ENCODE measurements around the gene OSMR.

OSMR gene

GRCh38 chr5:38926121-38926520, 80.3 kb downstream of the OSMR start:
- in situ Hi-C loops (cut with HindIII; ENCODE audit: low pct_unique_long_range_greater_than_20kb, low sequenced_read_pairs), result no loop called here
- no peak for TF ChIP-seq JUND (IDR thresholded peaks at IDR 0.05; ENCODE audit: low read depth)
- DNase-seq (ENCODE audit: low read depth in 1 of 2, low spot score in 1 of 2), result no peak

DNA sequence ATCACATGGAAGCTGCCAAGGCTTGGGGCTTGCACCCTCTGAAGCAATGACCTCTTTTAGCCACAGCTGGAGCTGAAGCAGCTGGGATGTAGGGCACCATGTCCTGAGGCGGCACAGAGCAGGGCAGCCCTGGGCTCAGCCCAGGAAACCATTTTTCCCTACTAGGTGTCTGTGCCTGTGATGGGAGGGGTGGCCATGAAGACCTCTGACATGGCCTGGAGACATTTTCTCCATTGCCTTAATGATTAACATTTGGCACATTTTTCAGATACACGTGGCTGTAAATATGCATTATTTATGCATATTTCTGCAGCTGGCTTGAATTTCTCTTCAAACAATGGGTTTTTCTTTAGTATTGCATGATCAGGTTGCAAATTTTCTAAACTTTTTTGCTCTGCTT, 81.7 kb downstream of the OSMR start:
- no peak for TF ChIP-seq JUND (IDR thresholded peaks at IDR 0.05; ENCODE audit: low read depth)
- in situ Hi-C loops (cut with HindIII; ENCODE audit: low pct_unique_long_range_greater_than_20kb, low sequenced_read_pairs), result no loop called here
- no peak for DNase-seq (ENCODE audit: low read depth in 1 of 2, low spot score in 1 of 2)

GRCh38 chr5:38929838-38930237, 84.0 kb downstream of the OSMR start:
- no peak for TF ChIP-seq JUND (IDR thresholded peaks at IDR 0.05; ENCODE audit: low read depth)
- DNase-seq (ENCODE audit: low read depth in 1 of 2, low spot score in 1 of 2), result no peak
- in situ Hi-C loops (cut with HindIII; ENCODE audit: low pct_unique_long_range_greater_than_20kb, low sequenced_read_pairs), result no loop called here

GRCh38 chr5:38931731-38932130, 85.9 kb downstream of the OSMR start:
- in situ Hi-C loops (cut with HindIII; ENCODE audit: low pct_unique_long_range_greater_than_20kb, low sequenced_read_pairs), result no loop called here
- no peak for TF ChIP-seq JUND (IDR thresholded peaks at IDR 0.05; ENCODE audit: low read depth)
- no peak for DNase-seq (ENCODE audit: low read depth in 1 of 2, low spot score in 1 of 2)

GRCh38 chr5:38932854-38933408, 87.1 kb downstream of the OSMR start:
- no peak for TF ChIP-seq JUND (IDR thresholded peaks at IDR 0.05; ENCODE audit: low read depth)
- in situ Hi-C loops (cut with HindIII; ENCODE audit: low pct_unique_long_range_greater_than_20kb, low sequenced_read_pairs), result no loop called here
- no peak for DNase-seq (ENCODE audit: low read depth in 1 of 2, low spot score in 1 of 2)

DNA sequence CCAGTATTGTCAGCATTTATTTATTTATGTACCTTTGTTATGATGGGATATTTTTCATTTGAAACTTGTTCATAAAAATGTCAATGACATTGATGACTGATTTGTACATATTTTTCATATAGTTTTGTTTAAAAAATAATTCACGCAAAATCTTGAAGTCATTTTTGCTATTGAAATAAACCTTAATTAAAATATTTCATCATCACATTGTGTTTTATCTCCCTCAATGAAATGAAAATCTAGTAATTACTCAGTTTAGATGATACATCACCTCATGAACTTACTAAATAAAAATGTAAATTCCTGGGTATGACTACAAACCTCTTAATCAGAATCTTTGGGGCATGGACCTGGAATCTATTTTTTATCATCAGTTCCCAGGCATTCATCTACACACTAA, 89.6 kb downstream of the OSMR start:
- no peak for TF ChIP-seq JUND (IDR thresholded peaks at IDR 0.05; ENCODE audit: low read depth)
- DNase-seq (ENCODE audit: low read depth in 1 of 2, low spot score in 1 of 2), result no peak
- in situ Hi-C loops (cut with HindIII; ENCODE audit: low pct_unique_long_range_greater_than_20kb, low sequenced_read_pairs), result no loop called here

DNA sequence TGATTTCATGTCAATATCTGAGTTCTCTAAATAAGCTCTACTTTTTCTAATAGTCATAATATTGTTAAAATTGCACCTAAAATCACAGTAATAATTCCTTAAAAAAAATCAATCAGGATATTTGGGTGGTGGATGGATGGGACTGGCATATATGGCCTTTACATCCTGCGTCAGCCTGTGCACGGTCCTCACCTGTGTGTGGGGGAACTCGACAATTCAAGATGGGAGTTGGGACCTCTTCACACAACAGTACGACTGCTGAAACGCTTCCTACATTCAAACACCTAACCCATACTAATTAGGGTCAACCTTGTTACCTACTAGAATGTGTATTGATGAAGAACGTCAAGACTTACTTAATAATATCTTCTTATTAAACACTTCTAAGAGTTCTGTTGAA, 90.5 kb downstream of the OSMR start:
- no peak for DNase-seq (ENCODE audit: low read depth in 1 of 2, low spot score in 1 of 2)
- in situ Hi-C loops (cut with HindIII; ENCODE audit: low pct_unique_long_range_greater_than_20kb, low sequenced_read_pairs), result no loop called here
- no peak for TF ChIP-seq JUND (IDR thresholded peaks at IDR 0.05; ENCODE audit: low read depth)

- DNase-seq (ENCODE audit: low read depth in 1 of 2, low spot score in 1 of 2), result no peak
- in situ Hi-C loops (cut with HindIII; ENCODE audit: low pct_unique_long_range_greater_than_20kb, low sequenced_read_pairs), result no loop called here
- TF ChIP-seq JUND (IDR thresholded peaks at IDR 0.05; ENCODE audit: low read depth), result no peak
Observed at GRCh38 chr5:38938424-38938823, 92.6 kb downstream of the OSMR start.

DNA sequence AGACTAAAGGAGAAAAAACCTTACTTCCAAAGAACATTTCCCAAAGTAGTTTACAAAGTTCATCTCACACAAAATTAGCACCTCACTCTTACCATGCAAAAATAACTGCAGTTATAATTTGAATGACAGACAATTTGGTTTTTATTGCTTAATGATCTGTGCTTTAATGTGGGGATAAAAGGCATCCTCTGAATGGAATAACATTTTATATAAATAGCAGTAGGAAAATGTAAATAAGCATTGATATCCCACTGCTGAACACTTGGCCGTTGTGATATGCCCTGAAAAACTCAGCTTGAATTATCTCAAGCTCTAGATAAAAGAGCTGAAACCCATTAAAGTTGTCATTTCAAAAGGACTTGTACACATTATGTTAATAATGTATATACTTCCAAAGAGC, 93.2 kb downstream of the OSMR start:
- no peak for TF ChIP-seq JUND (IDR thresholded peaks at IDR 0.05; ENCODE audit: low read depth)
- in situ Hi-C loops (cut with HindIII; ENCODE audit: low pct_unique_long_range_greater_than_20kb, low sequenced_read_pairs), result no loop called here

DNA sequence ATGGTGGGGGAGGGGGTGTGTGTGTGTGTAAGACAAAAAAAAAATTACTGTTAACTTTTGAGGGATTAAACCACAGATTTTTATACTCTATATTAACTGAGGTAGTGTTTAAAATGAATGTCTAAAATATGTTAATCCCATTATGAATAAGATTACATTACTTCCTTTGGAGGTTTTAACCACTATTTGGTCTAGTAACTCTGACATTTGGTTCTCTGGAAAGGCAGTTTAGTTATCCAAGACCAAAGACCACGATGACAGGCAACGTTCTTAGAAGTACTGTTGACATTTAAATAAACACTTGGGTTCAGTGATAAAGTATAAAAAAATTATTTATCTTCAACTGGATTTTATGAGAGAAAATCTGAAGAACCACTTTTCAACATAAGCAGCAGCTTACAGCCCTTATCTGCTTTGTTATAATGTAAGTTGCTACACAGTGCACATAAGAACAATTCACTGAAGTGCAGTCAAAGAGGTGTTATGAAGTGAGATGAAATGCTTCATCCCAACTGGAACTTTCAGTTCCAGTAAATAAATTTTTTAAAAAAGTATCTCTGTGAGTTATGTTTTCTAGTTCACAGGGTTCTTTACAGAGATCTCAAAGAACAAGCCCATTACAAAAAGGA, 94.5 kb downstream of the OSMR start:
- no peak for DNase-seq (ENCODE audit: low read depth in 1 of 2, low spot score in 1 of 2)
- no peak for TF ChIP-seq JUND (IDR thresholded peaks at IDR 0.05; ENCODE audit: low read depth)
- in situ Hi-C loops (cut with HindIII; ENCODE audit: low pct_unique_long_range_greater_than_20kb, low sequenced_read_pairs), result no loop called here

More for the DNA sequence above, 93.2 kb downstream of the OSMR start:
- DNase-seq (ENCODE audit: low read depth in 1 of 2, low spot score in 1 of 2), result no peak

DNA sequence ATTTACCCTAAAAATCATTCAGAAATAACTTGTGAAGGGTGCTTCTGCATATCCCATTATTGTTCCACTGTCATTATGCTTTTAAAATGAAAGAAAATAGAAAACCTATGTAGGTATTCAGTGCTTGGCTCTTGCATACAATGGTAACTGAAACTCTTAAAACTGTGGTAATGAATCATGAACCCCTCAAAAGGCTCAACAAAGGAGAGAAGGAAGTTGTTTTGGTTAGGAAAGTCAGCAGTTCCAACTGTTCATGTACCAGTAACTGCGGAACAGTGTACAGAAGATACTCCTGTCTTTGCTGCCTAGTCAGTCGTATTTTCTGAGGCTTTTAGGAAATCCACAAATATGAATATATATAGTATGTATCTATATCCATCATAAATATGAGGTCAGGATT, 96.1 kb downstream of the OSMR start:
- in situ Hi-C loops (cut with HindIII; ENCODE audit: low pct_unique_long_range_greater_than_20kb, low sequenced_read_pairs), result no loop called here
- no peak for TF ChIP-seq JUND (IDR thresholded peaks at IDR 0.05; ENCODE audit: low read depth)
- no peak for DNase-seq (ENCODE audit: low read depth in 1 of 2, low spot score in 1 of 2)

DNA sequence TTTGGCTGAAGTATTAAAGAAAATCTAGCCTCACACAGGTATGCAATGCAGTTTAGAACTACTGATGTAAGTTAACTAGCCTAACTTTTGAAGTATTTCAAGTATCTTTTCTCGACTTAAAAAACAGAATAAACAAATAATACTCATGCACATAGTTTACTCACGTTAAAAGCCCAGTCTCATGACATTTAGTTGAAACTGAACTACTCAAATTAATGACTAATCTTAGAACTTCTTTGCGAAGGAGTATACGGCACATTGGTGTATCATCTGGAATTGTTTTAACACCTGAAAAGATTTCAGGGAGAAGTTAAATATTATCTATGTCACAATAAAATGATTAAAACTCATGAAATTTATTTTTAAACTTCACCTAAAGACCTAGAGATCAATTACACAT, 98.5 kb downstream of the OSMR start:
- DNase-seq (ENCODE audit: low read depth in 1 of 2, low spot score in 1 of 2), result no peak
- TF ChIP-seq JUND (IDR thresholded peaks at IDR 0.05; ENCODE audit: low read depth), result no peak
- in situ Hi-C loops (cut with HindIII; ENCODE audit: low pct_unique_long_range_greater_than_20kb, low sequenced_read_pairs), result no loop called here

GRCh38 chr5:38948501-38948900, 102.7 kb downstream of the OSMR start:
- in situ Hi-C loops (cut with HindIII; ENCODE audit: low pct_unique_long_range_greater_than_20kb, low sequenced_read_pairs), result no loop called here
- no peak for TF ChIP-seq JUND (IDR thresholded peaks at IDR 0.05; ENCODE audit: low read depth)
- DNase-seq (ENCODE audit: low read depth in 1 of 2, low spot score in 1 of 2), result no peak

DNA sequence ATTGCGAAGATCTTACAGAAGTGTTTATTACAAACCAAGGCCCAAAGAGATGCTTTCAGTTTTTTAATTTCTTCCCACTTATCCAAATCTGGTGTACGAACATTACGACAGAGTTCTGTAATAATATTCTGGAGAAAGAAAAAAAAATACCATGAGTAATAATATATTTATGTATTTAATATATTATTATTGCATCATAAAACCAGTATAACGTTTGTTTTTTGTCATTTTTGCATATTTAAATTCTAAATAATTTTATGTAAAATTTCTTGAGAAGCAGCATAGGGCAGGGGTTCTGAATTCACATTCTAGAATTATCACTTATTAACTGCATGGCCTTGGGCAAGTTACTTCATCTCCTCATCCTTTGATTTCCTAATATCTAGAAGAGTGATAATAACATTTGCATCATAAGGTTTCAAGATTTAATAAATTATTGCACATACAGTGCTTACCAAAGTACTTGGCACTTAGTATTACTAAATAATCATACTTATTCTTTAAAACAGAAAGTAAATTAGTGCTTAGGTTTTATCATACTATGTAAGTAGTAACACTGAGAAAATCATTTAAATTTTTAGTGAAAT, 107.7 kb downstream of the OSMR start:
- no peak for DNase-seq (ENCODE audit: low read depth in 1 of 2, low spot score in 1 of 2)
- no peak for TF ChIP-seq JUND (IDR thresholded peaks at IDR 0.05; ENCODE audit: low read depth)
- in situ Hi-C loops (cut with HindIII; ENCODE audit: low pct_unique_long_range_greater_than_20kb, low sequenced_read_pairs), result no loop called here

Measured in T47D (cell line).